NOMO-1 treated with DMSO at 0.1 percent for 48 hours (cell line): ENCODE results near the gene DNAJC30.
"Not testable (repeated sequence)": the region's sequence is repeated elsewhere in the genome, so short reads cannot be mapped to it uniquely, and the experiment has no call there.

ENCODE experiments used
- DNase-seq: peaks from one replicate; lab custom pipeline; 2025; ENCODE audit not compliant: unreplicated experiment; lab: John Stamatoyannopoulos, UW

The DNAJC30 gene

GRCh38 chr7:73683056-73683787 lies at the start of gene DNAJC30, which contains the start of gene BUD23:
TSS of gene DNAJC30 (minus strand) at chr7:73683453. CDS start at chr7:73683423, 30 bp downstream.
TSS of gene BUD23 (plus strand) at chr7:73683597. CDS start at chr7:73683626, 29 bp downstream.
- DNase-seq: peak; percentile 100

- DNase-seq: no peak
Measured at GRCh38 chr7:73732397-73732796, 49.1 kb upstream of the DNAJC30 start.

GRCh38 chr7:73730485-73730884 lies 47.2 kb upstream of the DNAJC30 start:
- no peak for DNase-seq

- DNase-seq: no peak
Measured at GRCh38 chr7:73728551-73728950, 45.3 kb upstream of the DNAJC30 start.

GRCh38 chr7:73727952-73728351 lies 44.7 kb upstream of the DNAJC30 start:
- DNase-seq: no peak

- no peak for DNase-seq
Measured at GRCh38 chr7:73726083-73726466, 42.8 kb upstream of the DNAJC30 start.

GRCh38 chr7:73723813-73724212 lies 40.6 kb upstream of the DNAJC30 start:
- DNase-seq: no peak

- no peak for DNase-seq
Measured at GRCh38 chr7:73722785-73723184, 39.5 kb upstream of the DNAJC30 start.

- peak; percentile 49 for DNase-seq
Measured at GRCh38 chr7:73722182-73722581, 38.9 kb upstream of the DNAJC30 start.

- DNase-seq: no peak
Measured at GRCh38 chr7:73721377-73721817, 38.1 kb upstream of the DNAJC30 start.

- not testable (repeated sequence) for DNase-seq
Measured at GRCh38 chr7:73720443-73720842, 37.2 kb upstream of the DNAJC30 start.

- no peak for DNase-seq
Measured at GRCh38 chr7:73719806-73720169, 36.5 kb upstream of the DNAJC30 start.

- peak; percentile 70 for DNase-seq
Measured at GRCh38 chr7:73718905-73719805, 35.9 kb upstream of the DNAJC30 start, which contains the start of gene STX1A. TSS of gene STX1A (minus strand) at chr7:73719669. CDS start at chr7:73719631, 38 bp downstream.

- no peak for DNase-seq
Measured at GRCh38 chr7:73718438-73718881, 35.2 kb upstream of the DNAJC30 start.

GRCh38 chr7:73717991-73718405 lies 34.7 kb upstream of the DNAJC30 start:
- peak; percentile 99 for DNase-seq

GRCh38 chr7:73717025-73717807 lies 34.0 kb upstream of the DNAJC30 start:
- no peak for DNase-seq

- no peak for DNase-seq
Measured at GRCh38 chr7:73716318-73716890, 33.2 kb upstream of the DNAJC30 start.

GRCh38 chr7:73715648-73716317 lies 32.5 kb upstream of the DNAJC30 start:
- peak; percentile 100 for DNase-seq

- DNase-seq: not testable (repeated sequence)
Measured at GRCh38 chr7:73713319-73713718, 30.1 kb upstream of the DNAJC30 start.

- no peak for DNase-seq
Measured at GRCh38 chr7:73712773-73713172, 29.5 kb upstream of the DNAJC30 start.
